WTC11 (cell line): ENCODE measurements around the gene MGAT5B. TPM values are rescaled to one million over a fixed set of nuclear protein-coding genes. Genes with fewer than 3 reads are reported as not detected.
A peak's percentile ranks its signal among the peaks of the same experiment; 100 is the strongest.

Experiments
- ATAC-seq: fragments of 200-7000 bp; cut with Tn5 transposase; 2 replicates; pipeline ENCODE4 v1.10.0; 2021; ENCODE audit warnings: mild to moderate bottlenecking, moderate library complexity
- CTCF ChIA-PET: fragments of 300-600 bp; sonication (Branson Sonifier 250); formaldehyde crosslinking; loops from one replicate; lab custom pipeline; 2021; ENCODE audit warnings: antibody characterized with exemption; lab: Charles Lee
- POLR2A ChIA-PET: fragments of 350-600 bp; sonication (Branson Sonifier 250); formaldehyde crosslinking; loops from one replicate; lab custom pipeline; 2021; ENCODE audit warnings: antibody characterized with exemption; lab: Charles Lee
- DNase-seq: peaks from one replicate; pipeline ENCODE4 v3.0.0; 2021; ENCODE audit warnings: low spot score
- H3K27ac Mint-ChIP-seq: 2 replicates; pipeline ENCODE4 v1.8.0; 2021; ENCODE audit warnings: mixed read lengths
- H3K27me3 Mint-ChIP-seq: 2 replicates; pipeline ENCODE4 v1.8.0; 2021; ENCODE audit warnings: low read depth, mild to moderate bottlenecking, moderate library complexity, mixed read lengths
- H3K36me3 Mint-ChIP-seq: 2 replicates; pipeline ENCODE4 v1.8.0; 2021; ENCODE audit warnings: mixed read lengths
- H3K4me1 Mint-ChIP-seq: 2 replicates; pipeline ENCODE4 v1.8.0; 2022; ENCODE audit warnings: mixed read lengths
- H3K4me3 Mint-ChIP-seq: 2 replicates; pipeline ENCODE4 v1.8.0; 2021; ENCODE audit warnings: mild to moderate bottlenecking, moderate library complexity, mixed read lengths
- H3K9me3 Mint-ChIP-seq: 2 replicates; pipeline ENCODE4 v1.8.0; 2021; ENCODE audit warnings: mixed read lengths
- ATF1 ChIP-seq: sonication (generic); formaldehyde crosslinking; IDR thresholded peaks from 2 replicates; pipeline ENCODE4 v1.8.1; 2023; ENCODE audit warnings: mild to moderate bottlenecking, moderate library complexity, missing genetic modification reagents
- FOXK1 ChIP-seq: sonication (generic); formaldehyde crosslinking; IDR thresholded peaks from 2 replicates; pipeline ENCODE4 v1.8.0; 2022; ENCODE audit warnings: mild to moderate bottlenecking, moderate library complexity, missing genetic modification reagents
- RELA ChIP-seq: sonication (generic); formaldehyde crosslinking; IDR thresholded peaks from 2 replicates; pipeline ENCODE4 v1.8.1; 2022; ENCODE audit warnings: missing genetic modification reagents, mild to moderate bottlenecking, borderline replicate concordance
- ZNF219 ChIP-seq: sonication (generic); formaldehyde crosslinking; IDR thresholded peaks from 2 replicates; pipeline ENCODE4 v1.8.0; 2023; ENCODE audit warnings: missing genetic modification reagents, mild to moderate bottlenecking, borderline replicate concordance
- total RNA-seq: library from RNA; stranded (reverse); gene quantifications from 3 replicates; pipeline ENCODE4 v1.2.3, GENCODE V29; 2021
- TF ChIP-seq, protein P1 (sequence below): fragments of 250-450 bp; sonication (Bioruptor Pico); IDR thresholded peaks from 2 replicates; pipeline ENCODE4 v1.8.0; 2021; ENCODE audit warnings: mild to moderate bottlenecking
- TF ChIP-seq, protein P2 (sequence below): sonication (generic); formaldehyde crosslinking; IDR thresholded peaks from 2 replicates; pipeline ENCODE4 v1.8.1; 2022; ENCODE audit warnings: low read depth, mild to moderate bottlenecking, moderate library complexity, missing genetic modification reagents, borderline replicate concordance
- TF ChIP-seq, protein P3 (sequence below): sonication (generic); formaldehyde crosslinking; IDR thresholded peaks from 2 replicates; pipeline ENCODE4 v1.8.1; 2022; ENCODE audit warnings: mild to moderate bottlenecking, missing genetic modification reagents, moderate library complexity, borderline replicate concordance
- TF ChIP-seq, protein P4 (sequence below): sonication (generic); formaldehyde crosslinking; IDR thresholded peaks from 2 replicates; pipeline ENCODE4 v1.8.1; 2023; ENCODE audit warnings: mild to moderate bottlenecking, missing genetic modification reagents, borderline replicate concordance
- TF ChIP-seq, protein P5 (sequence below): sonication (generic); formaldehyde crosslinking; IDR thresholded peaks from 2 replicates; pipeline ENCODE4 v1.8.0; 2023; ENCODE audit warnings: missing genetic modification reagents, mild to moderate bottlenecking, borderline replicate concordance
- TF ChIP-seq, protein P6 (sequence below): fragments of 250-450 bp; sonication (Bioruptor Pico); conservative IDR thresholded peaks from 2 replicates; pipeline ENCODE4 v1.9.0; 2021; ENCODE audit warnings: mild to moderate bottlenecking
- TF ChIP-seq, protein P7 (sequence below): fragments of 250-450 bp; sonication (Bioruptor Pico); IDR thresholded peaks from 2 replicates; pipeline ENCODE4 v1.9.0; 2021; ENCODE audit warnings: mild to moderate bottlenecking, borderline replicate concordance
- TF ChIP-seq, protein P8 (sequence below): fragments of 250-450 bp; sonication (Bioruptor Pico); IDR thresholded peaks from 2 replicates; pipeline ENCODE4 v1.9.0; 2021; ENCODE audit warnings: mild to moderate bottlenecking
- TF ChIP-seq, protein P9 (sequence below): sonication (generic); formaldehyde crosslinking; IDR thresholded peaks from 2 replicates; pipeline ENCODE4 v1.8.1; 2023; ENCODE audit warnings: mild to moderate bottlenecking, missing genetic modification reagents

MGAT5B gene
- total RNA-seq, 1 experiment from 2014 or later, result 11.6 TPM

DNA sequence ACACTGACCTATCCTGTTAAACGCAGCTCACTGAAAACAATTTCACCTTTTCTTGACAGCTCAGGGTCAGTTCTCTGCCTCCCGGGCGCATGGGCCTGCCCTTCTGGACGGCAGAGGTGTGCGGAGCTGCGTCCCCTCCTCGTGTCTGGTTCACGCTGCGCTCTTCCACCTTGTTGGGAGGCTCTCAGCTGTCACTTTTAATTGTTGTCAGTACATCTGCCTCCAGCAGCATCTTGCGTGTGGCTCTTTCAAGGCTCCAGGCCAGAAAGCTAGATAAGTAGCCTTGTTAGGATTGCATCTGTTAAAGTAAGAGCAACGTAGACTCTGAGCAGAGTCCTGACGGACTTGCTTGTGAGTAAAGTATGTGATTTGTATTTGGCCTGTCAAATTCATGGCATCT is 59.4 kb downstream of the MGAT5B start:
- ChIA-PET POLR2A (no interaction called here), CTCF (interaction anchor here (0.8 to 1.7 kb wide), 4 partner anchors 9 to 129 kb away, joined by 3 to 7 read pairs (median 3); no protein-coding TSS in a partner anchor)
- Mint-ChIP-seq H3K4me3 (no peak overlapping the region), H3K27me3 (no peaks in the 10 kb centered on the region), H3K27ac (0 out of 2 replicates have a peak overlapping the region, but pooled peaks have one; percentile 73), H3K36me3 (no peaks in the 10 kb centered on the region), H3K4me1 (0 out of 2 replicates have a peak, but pooled peaks cover 3% of the 10 kb centered on the region), H3K9me3 (no peaks in the 10 kb centered on the region)
- DNase-seq, result no peak
- ATAC-seq, result no peak
- TF ChIP-seq, protein P1, sequence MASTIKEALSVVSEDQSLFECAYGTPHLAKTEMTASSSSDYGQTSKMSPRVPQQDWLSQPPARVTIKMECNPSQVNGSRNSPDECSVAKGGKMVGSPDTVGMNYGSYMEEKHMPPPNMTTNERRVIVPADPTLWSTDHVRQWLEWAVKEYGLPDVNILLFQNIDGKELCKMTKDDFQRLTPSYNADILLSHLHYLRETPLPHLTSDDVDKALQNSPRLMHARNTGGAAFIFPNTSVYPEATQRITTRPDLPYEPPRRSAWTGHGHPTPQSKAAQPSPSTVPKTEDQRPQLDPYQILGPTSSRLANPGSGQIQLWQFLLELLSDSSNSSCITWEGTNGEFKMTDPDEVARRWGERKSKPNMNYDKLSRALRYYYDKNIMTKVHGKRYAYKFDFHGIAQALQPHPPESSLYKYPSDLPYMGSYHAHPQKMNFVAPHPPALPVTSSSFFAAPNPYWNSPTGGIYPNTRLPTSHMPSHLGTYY (CRISPR knock-in tag), result no peak
- TF ChIP-seq, protein P2, sequence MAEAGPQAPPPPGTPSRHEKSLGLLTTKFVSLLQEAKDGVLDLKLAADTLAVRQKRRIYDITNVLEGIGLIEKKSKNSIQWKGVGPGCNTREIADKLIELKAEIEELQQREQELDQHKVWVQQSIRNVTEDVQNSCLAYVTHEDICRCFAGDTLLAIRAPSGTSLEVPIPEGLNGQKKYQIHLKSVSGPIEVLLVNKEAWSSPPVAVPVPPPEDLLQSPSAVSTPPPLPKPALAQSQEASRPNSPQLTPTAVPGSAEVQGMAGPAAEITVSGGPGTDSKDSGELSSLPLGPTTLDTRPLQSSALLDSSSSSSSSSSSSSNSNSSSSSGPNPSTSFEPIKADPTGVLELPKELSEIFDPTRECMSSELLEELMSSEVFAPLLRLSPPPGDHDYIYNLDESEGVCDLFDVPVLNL (CRISPR knock-in tag), result no peak
- TF ChIP-seq, protein P3, sequence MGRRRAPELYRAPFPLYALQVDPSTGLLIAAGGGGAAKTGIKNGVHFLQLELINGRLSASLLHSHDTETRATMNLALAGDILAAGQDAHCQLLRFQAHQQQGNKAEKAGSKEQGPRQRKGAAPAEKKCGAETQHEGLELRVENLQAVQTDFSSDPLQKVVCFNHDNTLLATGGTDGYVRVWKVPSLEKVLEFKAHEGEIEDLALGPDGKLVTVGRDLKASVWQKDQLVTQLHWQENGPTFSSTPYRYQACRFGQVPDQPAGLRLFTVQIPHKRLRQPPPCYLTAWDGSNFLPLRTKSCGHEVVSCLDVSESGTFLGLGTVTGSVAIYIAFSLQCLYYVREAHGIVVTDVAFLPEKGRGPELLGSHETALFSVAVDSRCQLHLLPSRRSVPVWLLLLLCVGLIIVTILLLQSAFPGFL (CRISPR knock-in tag), result no peak
- TF ChIP-seq ATF1, result no peak
- TF ChIP-seq, protein P4, sequence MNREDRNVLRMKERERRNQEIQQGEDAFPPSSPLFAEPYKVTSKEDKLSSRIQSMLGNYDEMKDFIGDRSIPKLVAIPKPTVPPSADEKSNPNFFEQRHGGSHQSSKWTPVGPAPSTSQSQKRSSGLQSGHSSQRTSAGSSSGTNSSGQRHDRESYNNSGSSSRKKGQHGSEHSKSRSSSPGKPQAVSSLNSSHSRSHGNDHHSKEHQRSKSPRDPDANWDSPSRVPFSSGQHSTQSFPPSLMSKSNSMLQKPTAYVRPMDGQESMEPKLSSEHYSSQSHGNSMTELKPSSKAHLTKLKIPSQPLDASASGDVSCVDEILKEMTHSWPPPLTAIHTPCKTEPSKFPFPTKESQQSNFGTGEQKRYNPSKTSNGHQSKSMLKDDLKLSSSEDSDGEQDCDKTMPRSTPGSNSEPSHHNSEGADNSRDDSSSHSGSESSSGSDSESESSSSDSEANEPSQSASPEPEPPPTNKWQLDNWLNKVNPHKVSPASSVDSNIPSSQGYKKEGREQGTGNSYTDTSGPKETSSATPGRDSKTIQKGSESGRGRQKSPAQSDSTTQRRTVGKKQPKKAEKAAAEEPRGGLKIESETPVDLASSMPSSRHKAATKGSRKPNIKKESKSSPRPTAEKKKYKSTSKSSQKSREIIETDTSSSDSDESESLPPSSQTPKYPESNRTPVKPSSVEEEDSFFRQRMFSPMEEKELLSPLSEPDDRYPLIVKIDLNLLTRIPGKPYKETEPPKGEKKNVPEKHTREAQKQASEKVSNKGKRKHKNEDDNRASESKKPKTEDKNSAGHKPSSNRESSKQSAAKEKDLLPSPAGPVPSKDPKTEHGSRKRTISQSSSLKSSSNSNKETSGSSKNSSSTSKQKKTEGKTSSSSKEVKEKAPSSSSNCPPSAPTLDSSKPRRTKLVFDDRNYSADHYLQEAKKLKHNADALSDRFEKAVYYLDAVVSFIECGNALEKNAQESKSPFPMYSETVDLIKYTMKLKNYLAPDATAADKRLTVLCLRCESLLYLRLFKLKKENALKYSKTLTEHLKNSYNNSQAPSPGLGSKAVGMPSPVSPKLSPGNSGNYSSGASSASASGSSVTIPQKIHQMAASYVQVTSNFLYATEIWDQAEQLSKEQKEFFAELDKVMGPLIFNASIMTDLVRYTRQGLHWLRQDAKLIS (CRISPR knock-in tag), result no peak
- TF ChIP-seq, protein P5, sequence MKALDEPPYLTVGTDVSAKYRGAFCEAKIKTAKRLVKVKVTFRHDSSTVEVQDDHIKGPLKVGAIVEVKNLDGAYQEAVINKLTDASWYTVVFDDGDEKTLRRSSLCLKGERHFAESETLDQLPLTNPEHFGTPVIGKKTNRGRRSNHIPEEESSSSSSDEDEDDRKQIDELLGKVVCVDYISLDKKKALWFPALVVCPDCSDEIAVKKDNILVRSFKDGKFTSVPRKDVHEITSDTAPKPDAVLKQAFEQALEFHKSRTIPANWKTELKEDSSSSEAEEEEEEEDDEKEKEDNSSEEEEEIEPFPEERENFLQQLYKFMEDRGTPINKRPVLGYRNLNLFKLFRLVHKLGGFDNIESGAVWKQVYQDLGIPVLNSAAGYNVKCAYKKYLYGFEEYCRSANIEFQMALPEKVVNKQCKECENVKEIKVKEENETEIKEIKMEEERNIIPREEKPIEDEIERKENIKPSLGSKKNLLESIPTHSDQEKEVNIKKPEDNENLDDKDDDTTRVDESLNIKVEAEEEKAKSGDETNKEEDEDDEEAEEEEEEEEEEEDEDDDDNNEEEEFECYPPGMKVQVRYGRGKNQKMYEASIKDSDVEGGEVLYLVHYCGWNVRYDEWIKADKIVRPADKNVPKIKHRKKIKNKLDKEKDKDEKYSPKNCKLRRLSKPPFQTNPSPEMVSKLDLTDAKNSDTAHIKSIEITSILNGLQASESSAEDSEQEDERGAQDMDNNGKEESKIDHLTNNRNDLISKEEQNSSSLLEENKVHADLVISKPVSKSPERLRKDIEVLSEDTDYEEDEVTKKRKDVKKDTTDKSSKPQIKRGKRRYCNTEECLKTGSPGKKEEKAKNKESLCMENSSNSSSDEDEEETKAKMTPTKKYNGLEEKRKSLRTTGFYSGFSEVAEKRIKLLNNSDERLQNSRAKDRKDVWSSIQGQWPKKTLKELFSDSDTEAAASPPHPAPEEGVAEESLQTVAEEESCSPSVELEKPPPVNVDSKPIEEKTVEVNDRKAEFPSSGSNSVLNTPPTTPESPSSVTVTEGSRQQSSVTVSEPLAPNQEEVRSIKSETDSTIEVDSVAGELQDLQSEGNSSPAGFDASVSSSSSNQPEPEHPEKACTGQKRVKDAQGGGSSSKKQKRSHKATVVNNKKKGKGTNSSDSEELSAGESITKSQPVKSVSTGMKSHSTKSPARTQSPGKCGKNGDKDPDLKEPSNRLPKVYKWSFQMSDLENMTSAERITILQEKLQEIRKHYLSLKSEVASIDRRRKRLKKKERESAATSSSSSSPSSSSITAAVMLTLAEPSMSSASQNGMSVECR (CRISPR knock-in tag), result no peak
- TF ChIP-seq, protein P6, sequence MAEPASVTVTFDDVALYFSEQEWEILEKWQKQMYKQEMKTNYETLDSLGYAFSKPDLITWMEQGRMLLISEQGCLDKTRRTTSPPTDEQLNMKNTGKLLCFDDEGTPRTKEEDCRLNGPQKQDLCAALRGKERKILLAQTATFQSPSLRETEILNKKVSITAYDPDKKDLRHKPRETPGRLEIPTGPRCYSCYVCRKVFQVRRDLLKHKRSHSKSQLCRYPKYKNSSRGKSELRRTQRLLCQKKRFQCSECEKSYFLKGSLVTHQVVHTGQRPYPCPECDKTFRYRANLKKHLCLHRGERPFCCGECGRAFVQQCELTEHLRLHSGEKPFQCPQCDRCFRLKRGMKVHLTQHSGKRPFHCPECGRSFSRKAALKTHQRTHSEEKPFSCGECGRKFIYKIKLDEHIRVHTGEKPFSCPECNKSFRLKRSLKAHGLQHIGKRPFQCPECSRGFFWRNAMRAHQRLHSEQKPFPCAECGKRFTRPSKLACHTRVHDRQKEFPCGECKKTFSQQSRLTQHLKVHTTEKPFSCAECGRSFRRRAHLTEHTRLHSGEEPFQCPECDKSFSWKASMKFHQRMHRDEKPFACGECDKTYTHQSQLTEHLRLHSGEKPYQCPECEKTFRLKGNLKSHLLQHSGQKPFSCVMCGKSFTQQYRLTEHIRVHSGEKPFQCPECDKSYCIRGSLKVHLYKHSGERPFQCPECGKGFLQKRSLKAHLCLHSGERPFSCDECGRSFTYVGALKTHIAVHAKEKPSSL (CRISPR knock-in tag), result no peak
- no peak for TF ChIP-seq ZNF219 (CRISPR knock-in tag)
- no peak for TF ChIP-seq FOXK1 (CRISPR knock-in tag)
- no peak for TF ChIP-seq RELA (CRISPR knock-in tag)
- TF ChIP-seq, protein P7, sequence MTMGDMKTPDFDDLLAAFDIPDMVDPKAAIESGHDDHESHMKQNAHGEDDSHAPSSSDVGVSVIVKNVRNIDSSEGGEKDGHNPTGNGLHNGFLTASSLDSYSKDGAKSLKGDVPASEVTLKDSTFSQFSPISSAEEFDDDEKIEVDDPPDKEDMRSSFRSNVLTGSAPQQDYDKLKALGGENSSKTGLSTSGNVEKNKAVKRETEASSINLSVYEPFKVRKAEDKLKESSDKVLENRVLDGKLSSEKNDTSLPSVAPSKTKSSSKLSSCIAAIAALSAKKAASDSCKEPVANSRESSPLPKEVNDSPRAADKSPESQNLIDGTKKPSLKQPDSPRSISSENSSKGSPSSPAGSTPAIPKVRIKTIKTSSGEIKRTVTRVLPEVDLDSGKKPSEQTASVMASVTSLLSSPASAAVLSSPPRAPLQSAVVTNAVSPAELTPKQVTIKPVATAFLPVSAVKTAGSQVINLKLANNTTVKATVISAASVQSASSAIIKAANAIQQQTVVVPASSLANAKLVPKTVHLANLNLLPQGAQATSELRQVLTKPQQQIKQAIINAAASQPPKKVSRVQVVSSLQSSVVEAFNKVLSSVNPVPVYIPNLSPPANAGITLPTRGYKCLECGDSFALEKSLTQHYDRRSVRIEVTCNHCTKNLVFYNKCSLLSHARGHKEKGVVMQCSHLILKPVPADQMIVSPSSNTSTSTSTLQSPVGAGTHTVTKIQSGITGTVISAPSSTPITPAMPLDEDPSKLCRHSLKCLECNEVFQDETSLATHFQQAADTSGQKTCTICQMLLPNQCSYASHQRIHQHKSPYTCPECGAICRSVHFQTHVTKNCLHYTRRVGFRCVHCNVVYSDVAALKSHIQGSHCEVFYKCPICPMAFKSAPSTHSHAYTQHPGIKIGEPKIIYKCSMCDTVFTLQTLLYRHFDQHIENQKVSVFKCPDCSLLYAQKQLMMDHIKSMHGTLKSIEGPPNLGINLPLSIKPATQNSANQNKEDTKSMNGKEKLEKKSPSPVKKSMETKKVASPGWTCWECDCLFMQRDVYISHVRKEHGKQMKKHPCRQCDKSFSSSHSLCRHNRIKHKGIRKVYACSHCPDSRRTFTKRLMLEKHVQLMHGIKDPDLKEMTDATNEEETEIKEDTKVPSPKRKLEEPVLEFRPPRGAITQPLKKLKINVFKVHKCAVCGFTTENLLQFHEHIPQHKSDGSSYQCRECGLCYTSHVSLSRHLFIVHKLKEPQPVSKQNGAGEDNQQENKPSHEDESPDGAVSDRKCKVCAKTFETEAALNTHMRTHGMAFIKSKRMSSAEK (CRISPR knock-in tag), result no peak
- TF ChIP-seq, protein P8, sequence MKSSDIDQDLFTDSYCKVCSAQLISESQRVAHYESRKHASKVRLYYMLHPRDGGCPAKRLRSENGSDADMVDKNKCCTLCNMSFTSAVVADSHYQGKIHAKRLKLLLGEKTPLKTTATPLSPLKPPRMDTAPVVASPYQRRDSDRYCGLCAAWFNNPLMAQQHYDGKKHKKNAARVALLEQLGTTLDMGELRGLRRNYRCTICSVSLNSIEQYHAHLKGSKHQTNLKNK (CRISPR knock-in tag), result no peak
- TF ChIP-seq, protein P9, sequence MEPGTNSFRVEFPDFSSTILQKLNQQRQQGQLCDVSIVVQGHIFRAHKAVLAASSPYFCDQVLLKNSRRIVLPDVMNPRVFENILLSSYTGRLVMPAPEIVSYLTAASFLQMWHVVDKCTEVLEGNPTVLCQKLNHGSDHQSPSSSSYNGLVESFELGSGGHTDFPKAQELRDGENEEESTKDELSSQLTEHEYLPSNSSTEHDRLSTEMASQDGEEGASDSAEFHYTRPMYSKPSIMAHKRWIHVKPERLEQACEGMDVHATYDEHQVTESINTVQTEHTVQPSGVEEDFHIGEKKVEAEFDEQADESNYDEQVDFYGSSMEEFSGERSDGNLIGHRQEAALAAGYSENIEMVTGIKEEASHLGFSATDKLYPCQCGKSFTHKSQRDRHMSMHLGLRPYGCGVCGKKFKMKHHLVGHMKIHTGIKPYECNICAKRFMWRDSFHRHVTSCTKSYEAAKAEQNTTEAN, result no peak
